Transverse colon (tissue), 4 donors: ENCODE data around the gene CST8. TPM values are rescaled to one million over a fixed set of nuclear protein-coding genes. Genes with fewer than 3 reads are reported as not detected.

ENCODE experiments used
- DNase-seq: peaks from one replicate; pipeline ENCODE4 v3.0.0-alpha.2; 2019
- H3K27ac ChIP-seq, 4 donors: fragments of 200-600 bp; sonication (generic); 2 replicates each; pipeline ENCODE4 v1.5.1; 2016 to 2018; ENCODE audit warnings: inconsistent platforms in 4 of 4
- H3K27me3 ChIP-seq: fragments of 200-600 bp; sonication (generic); 2 replicates; pipeline ENCODE4 v1.5.1; 2017; ENCODE audit warnings: inconsistent platforms
- H3K36me3 ChIP-seq, 4 donors: fragments of 200-600 bp; sonication (generic); 2 replicates each; pipeline ENCODE4 v1.5.1; 2017 to 2019; ENCODE audit warnings: inconsistent platforms in 4 of 4
- H3K4me1 ChIP-seq, 4 donors: fragments of 200-600 bp; sonication (generic); 2 replicates each; pipeline ENCODE4 v1.5.1; 2017 to 2020; ENCODE audit warnings: inconsistent platforms in 4 of 4
- H3K4me3 ChIP-seq, 4 donors: fragments of 200-600 bp; sonication (generic); 1 replicate in 1 of 4; 2 replicates in 3 of 4; pipeline versions ENCODE4 v1.5.1 to v1.6.1; 2017 to 2019; ENCODE audit warnings: inconsistent platforms in 4 of 4
- H3K9me3 ChIP-seq, 2 donors: fragments of 200-600 bp; sonication (generic); 2 replicates each; pipeline ENCODE4 v1.5.1; 2017 to 2019; ENCODE audit warnings: inconsistent platforms in 2 of 2
- CTCF ChIP-seq, 5 experiments: fragments of 200-600 bp in 3 of 5; fragments of 450-650 bp in 2 of 5; sonication (generic) in 3 of 5; IDR thresholded peaks; 1 replicate in 2 of 5; 2 replicates in 3 of 5; pipeline ENCODE4 v1.5.1; 2016 to 2017; ENCODE audit warnings: antibody characterized with exemption in 5 of 5, inconsistent platforms in 3 of 5, mild to moderate bottlenecking in 2 of 5, moderate library complexity in 1 of 5
- EP300 ChIP-seq: sonication (generic); formaldehyde crosslinking; IDR thresholded peaks from one replicate; pipeline ENCODE4 v1.6.1; 2017; ENCODE audit warnings: antibody characterized with exemption, low read depth
- POLR2A ChIP-seq: fragments of 450-650 bp; IDR thresholded peaks from one replicate; pipeline ENCODE4 v1.6.1; 2016; ENCODE audit warnings: antibody characterized with exemption, mild to moderate bottlenecking, moderate library complexity
- POLR2AphosphoS5 ChIP-seq, 3 donors: sonication (generic); formaldehyde crosslinking; IDR thresholded peaks; one replicate each; pipeline ENCODE4 v1.6.1; 2016; ENCODE audit warnings: antibody characterized with exemption in 3 of 3
- WGBS, 2 donors: methylation state at CpG; one replicate each; pipeline ENCODE4 v1.1.5; 2018; ENCODE audit warnings: low coverage in 1 of 2; 5-methylcytosine and 5-hydroxymethylcytosine counted together
- in situ Hi-C, 4 donors: fragments of 200-750 bp; cut with MboI; loops; one replicate each; pipeline versions ENCODE4 v1.15.0 to v1.15.1; 2017; ENCODE audit warnings: low sequenced_read_pairs in 3 of 4, low pct_ligation_motif_present in 1 of 4, low pct_unique_long_range_greater_than_20kb in 1 of 4
- intact Hi-C: fragments of 100-400 bp; cut with DNase I; formaldehyde crosslinking; loops from one replicate; pipeline ENCODE4 v1.15.1; 2023; ENCODE audit warnings: low total_unique reads
- total RNA-seq, 4 donors: library from RNA; depleted of rRNA; stranded (reverse); fragments of >200 nt; gene quantifications; one replicate each; pipeline ENCODE4 v1.1.0, GENCODE V29; 2016

CST8 gene
- total RNA-seq, 4 donors from 2014 or later: not detected

- WGBS, 2 donors: 38 to 60% methylated on average over 1 of the region's 1 CpG
Measured at GRCh38 chr20:23528867-23529431, 38.0 kb downstream of the CST8 start.

GRCh38 chr20:23530937-23531567, 40.1 kb downstream of the CST8 start:
- H3K9me3 ChIP-seq: no peaks in the 10 kb centered on the region
- H3K36me3 ChIP-seq: no peaks in the 10 kb centered on the region
- H3K27ac ChIP-seq: no peak overlapping the region
- H3K4me1 ChIP-seq: no peaks in the 10 kb centered on the region
- in situ Hi-C loops (no loop called here), intact Hi-C loops (no loop called here)
- H3K27me3 ChIP-seq: no peaks in the 10 kb centered on the region
- DNase-seq: no peak
- H3K4me3 ChIP-seq: no peak overlapping the region
- TF ChIP-seq CTCF (IDR thresholded peaks at IDR 0.05) (no peak), POLR2AphosphoS5 (IDR thresholded peaks at IDR 0.05) (no peak), POLR2A (no peak), EP300 (no peak)
- WGBS, 2 donors: 43 to 60% methylated on average over 1 of the region's 1 CpG

More at GRCh38 chr20:23528867-23529431, 38.0 kb downstream of the CST8 start:
- no peaks in the 10 kb centered on the region for H3K36me3 ChIP-seq
- DNase-seq: no peak
- in situ Hi-C loops: no loop called here
- intact Hi-C loops: no loop called here
- H3K27ac ChIP-seq: no peak overlapping the region
- no peaks in the 10 kb centered on the region for H3K4me1 ChIP-seq
- no peaks in the 10 kb centered on the region for H3K27me3 ChIP-seq
- no peak overlapping the region for H3K4me3 ChIP-seq
- H3K9me3 ChIP-seq: no peaks in the 10 kb centered on the region
- TF ChIP-seq POLR2AphosphoS5 (IDR thresholded peaks at IDR 0.05) (no peak), POLR2A (no peak), CTCF (IDR thresholded peaks at IDR 0.05) (no peak), EP300 (no peak)

- intact Hi-C loops (no loop called here), in situ Hi-C loops (no loop called here)
- WGBS, 2 donors: 33 to 58% methylated on average over 1 of the region's 1 CpG
Measured at GRCh38 chr20:23532533-23532932, 41.6 kb downstream of the CST8 start.

GRCh38 chr20:23533161-23533560, 42.2 kb downstream of the CST8 start:
- intact Hi-C loops: no loop called here
- no peak for TF ChIP-seq POLR2AphosphoS5 (IDR thresholded peaks at IDR 0.05)
- TF ChIP-seq POLR2A: no peak
- TF ChIP-seq EP300: no peak
- no peak for TF ChIP-seq CTCF (IDR thresholded peaks at IDR 0.05)
- H3K4me1 ChIP-seq: no peaks in the 10 kb centered on the region

More at GRCh38 chr20:23532533-23532932, 41.6 kb downstream of the CST8 start:
- Histone ChIP-seq H3K9me3 (no peaks in the 10 kb centered on the region), H3K4me1 (no peaks in the 10 kb centered on the region), H3K36me3 (no peaks in the 10 kb centered on the region), H3K27ac (no peak overlapping the region), H3K4me3 (no peak overlapping the region), H3K27me3 (no peaks in the 10 kb centered on the region)
- TF ChIP-seq POLR2AphosphoS5 (IDR thresholded peaks at IDR 0.05) (no peak), CTCF (IDR thresholded peaks at IDR 0.05) (no peak), POLR2A (no peak), EP300 (no peak)
- DNase-seq: no peak

More at GRCh38 chr20:23533161-23533560, 42.2 kb downstream of the CST8 start:
- in situ Hi-C loops: no loop called here
- Histone ChIP-seq H3K27ac (no peak overlapping the region), H3K36me3 (no peaks in the 10 kb centered on the region), H3K9me3 (no peaks in the 10 kb centered on the region), H3K4me3 (no peak overlapping the region), H3K27me3 (no peaks in the 10 kb centered on the region)
- DNase-seq: no peak
